GM12873 (cell line): Measurements from ENCODE around the gene CADPS.

Experiments used
- TF ChIP-seq, protein P1 (sequence below): IDR thresholded peaks from 2 replicates; pipeline ENCODE4 v1.5.1; 2012; ENCODE audit warnings: low read depth, mild to moderate bottlenecking, moderate library complexity, low read length, control low read depth; ENCODE audit not compliant: insufficient read depth; ENCODE audit errors: missing control alignments

Gene CADPS

DNA sequence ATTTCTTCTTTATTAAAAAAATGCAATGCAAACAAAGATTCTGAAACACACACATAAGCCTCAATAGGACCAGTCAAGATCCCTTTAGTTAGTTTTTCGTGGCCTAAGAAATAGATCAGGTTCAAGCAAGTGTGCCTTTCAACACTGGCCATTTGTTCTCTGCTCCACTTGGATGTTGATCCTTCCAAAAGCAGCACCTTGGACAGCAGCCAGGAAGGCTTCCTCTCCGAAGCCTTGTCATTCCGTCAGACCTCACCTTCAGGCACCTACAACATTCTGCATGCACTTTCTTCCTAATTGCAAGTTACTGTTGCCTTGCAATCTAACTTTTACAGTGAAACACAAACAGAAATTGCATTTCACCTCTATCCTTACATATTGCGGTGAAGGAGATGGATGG is 346.0 kb downstream of the CADPS start:
- TF ChIP-seq, protein P1, sequence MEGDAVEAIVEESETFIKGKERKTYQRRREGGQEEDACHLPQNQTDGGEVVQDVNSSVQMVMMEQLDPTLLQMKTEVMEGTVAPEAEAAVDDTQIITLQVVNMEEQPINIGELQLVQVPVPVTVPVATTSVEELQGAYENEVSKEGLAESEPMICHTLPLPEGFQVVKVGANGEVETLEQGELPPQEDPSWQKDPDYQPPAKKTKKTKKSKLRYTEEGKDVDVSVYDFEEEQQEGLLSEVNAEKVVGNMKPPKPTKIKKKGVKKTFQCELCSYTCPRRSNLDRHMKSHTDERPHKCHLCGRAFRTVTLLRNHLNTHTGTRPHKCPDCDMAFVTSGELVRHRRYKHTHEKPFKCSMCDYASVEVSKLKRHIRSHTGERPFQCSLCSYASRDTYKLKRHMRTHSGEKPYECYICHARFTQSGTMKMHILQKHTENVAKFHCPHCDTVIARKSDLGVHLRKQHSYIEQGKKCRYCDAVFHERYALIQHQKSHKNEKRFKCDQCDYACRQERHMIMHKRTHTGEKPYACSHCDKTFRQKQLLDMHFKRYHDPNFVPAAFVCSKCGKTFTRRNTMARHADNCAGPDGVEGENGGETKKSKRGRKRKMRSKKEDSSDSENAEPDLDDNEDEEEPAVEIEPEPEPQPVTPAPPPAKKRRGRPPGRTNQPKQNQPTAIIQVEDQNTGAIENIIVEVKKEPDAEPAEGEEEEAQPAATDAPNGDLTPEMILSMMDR, result no peak

DNA sequence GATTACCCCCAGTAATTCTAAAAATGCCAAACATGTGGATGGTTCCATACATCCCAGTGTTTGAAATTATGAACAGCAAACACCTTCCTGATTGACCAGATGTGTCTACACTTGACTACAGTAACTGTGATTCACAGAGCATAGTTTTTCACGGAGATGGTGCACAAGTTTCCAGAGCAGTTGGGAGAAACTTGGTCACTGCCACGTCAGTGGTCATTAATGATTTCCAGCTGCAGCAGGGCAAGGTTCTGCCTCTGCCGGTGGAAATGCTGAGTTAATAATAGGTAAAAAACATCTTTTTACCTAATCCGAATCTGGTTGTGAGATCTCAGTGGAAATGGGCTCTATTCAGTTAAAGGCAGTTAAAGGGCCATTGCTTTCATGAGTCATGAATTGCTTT is 347.7 kb downstream of the CADPS start:
- TF ChIP-seq, protein P1, result no peak

DNA sequence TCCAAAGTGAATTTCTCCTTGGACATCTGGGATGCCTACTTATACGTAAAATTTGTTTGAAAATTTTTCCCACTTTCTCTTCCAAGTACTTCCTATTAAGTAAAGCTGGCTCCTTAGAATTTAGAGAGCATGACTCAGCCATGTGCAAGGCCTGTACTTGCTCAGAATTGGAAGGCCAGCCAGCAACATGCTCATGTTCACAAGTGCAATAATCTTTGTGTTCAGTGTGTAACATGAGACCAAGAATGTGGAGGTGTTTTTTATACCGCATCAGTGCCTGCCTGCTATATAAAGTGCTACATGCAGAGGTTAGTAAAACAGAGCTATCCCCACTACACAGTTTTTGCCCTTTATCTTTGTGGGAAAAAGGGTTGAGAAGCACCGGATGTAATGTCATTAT is 349.9 kb downstream of the CADPS start:
- TF ChIP-seq, protein P1, result no peak

DNA sequence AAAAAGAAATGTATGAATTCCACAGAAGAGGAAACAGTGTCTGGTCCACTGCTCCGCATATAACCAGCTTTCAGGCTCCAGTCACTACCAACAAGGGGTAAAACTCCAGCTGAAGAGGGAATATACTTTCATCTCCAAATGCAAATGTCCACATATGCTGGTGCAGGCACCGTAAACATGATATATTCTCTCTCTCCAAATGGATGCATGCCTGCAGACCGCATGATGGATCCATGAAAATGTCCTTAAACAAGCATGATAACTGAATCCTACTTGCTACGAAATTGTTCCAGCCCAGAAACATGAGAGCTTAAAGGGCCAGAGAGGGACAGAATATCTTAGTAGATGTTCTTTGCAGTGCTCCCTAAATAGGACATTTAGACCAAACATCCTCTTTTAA is 351.5 kb downstream of the CADPS start:
- TF ChIP-seq, protein P1, result no peak

- TF ChIP-seq, protein P1, result no peak
Observed at GRCh38 chr3:62521464-62522105, 353.6 kb downstream of the CADPS start.

DNA sequence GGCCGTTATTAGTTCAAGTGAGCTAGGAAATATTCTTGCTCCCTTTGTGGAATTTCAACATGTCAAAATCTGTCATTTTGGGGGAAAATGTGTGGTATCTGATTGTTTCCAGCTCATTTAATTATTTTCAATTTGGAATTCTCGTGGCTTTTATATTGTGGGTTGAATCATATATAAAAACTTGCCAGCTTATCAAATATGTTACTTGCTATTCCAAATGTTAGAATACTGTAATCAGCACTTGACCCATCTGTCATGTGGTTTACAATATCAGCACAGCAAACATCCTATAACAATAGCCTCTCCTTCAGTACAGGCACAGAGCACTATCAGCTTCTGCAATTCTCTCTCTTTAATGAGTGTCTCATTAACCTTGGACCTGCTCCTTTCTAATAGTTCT is 371.7 kb downstream of the CADPS start:
- TF ChIP-seq, protein P1, result no peak

DNA sequence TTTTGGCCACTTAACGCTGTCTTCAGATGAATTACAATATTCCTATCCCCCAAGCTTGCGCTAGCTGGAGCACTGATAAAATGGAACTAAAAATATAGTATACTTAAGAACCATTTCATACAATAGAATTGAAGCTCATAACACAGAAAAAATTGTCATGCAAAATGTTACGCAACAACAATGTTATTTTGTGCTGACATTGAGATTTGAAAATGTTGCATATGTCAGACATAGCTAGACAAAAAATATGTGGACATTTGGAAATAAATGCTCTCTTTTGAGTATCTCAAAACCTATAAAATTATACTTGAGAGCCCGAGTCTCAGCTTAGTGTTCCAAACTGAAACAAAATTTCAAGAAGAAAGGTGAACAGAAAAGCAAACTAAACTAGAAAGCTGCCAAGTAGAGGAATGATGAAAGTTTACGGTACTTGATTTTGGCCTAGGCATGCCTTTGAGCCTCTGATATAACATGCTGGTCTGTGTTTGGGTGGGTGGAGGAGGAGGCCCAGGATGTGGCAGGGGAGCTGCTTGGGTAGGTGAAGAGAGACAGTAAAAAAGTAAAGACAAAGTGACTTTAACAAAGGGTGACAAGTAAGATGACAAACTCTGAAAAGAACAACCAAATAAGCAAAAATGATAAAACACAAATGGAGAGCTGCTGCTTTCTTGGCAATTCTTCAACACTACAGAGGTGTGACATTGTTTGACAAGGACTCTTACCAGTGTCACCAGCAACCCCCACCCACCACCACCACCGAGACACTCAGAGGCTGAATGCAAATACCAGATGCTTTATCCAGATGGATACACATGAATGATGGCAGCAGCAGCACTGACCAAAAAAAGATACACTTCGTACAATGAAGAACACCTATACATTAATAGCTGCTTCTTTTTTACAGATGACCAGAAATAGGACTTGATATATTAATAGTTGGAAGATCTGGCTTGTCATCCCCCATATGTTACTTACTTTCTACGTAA is 372.6 kb downstream of the CADPS start:
- TF ChIP-seq, protein P1, result no peak
